Fibroblast of lung (primary cell): ENCODE measurements around the gene SURF2. TPM values are rescaled to one million over a fixed set of nuclear protein-coding genes. Genes with fewer than 3 reads are reported as not detected.
"Not testable (repeated sequence)": the region's sequence is repeated elsewhere in the genome, so short reads cannot be mapped to it uniquely, and the experiment has no call there.

Experiments
- DNase-seq, 2 donors: peaks; one replicate each; pipeline versions ENCODE4 v3.0.0 to v3.0.0-alpha.2; 2010; ENCODE audit warnings: low read depth in 2 of 2
- H2AFZ ChIP-seq: 2 replicates; pipeline ENCODE4 v1.5.1; 2012; ENCODE audit warnings: low read length, control low read depth, inconsistent platforms
- H3K27ac ChIP-seq: 2 replicates; pipeline ENCODE4 v1.5.1; 2011; ENCODE audit warnings: low read length, control low read depth; ENCODE audit not compliant: insufficient read depth
- H3K27me3 ChIP-seq: 2 replicates; pipeline ENCODE4 v1.5.1; 2011; ENCODE audit warnings: mild to moderate bottlenecking, low read length; ENCODE audit not compliant: control insufficient read depth, insufficient read depth
- H3K36me3 ChIP-seq: 2 replicates; pipeline ENCODE4 v1.5.1; 2011; ENCODE audit warnings: low read length; ENCODE audit not compliant: control insufficient read depth, insufficient read depth
- H3K4me1 ChIP-seq: 2 replicates; pipeline ENCODE4 v1.5.1; 2011; ENCODE audit warnings: low read length; ENCODE audit not compliant: control insufficient read depth, insufficient read depth; ENCODE audit errors: extremely low read depth
- H3K4me2 ChIP-seq: 2 replicates; pipeline ENCODE4 v1.5.1; 2011; ENCODE audit warnings: low read length, control low read depth; ENCODE audit not compliant: insufficient read depth; ENCODE audit errors: extremely low read depth
- H3K4me3 ChIP-seq, 4 experiments: fragments of 200-600 bp in 1 of 4; sonication (generic) in 1 of 4; replicated peaks in 1 of 4; 2 replicates each; pipeline ENCODE4 v1.5.1; 2011 to 2016; ENCODE audit warnings: low read length in 4 of 4, low read depth in 3 of 4, mild to moderate bottlenecking in 3 of 4, control low read depth in 2 of 4, inconsistent platforms in 1 of 4, mixed read lengths in 1 of 4; ENCODE audit not compliant: insufficient read depth in 1 of 4; ENCODE audit errors: control extremely low read depth in 1 of 4
- H3K79me2 ChIP-seq: 2 replicates; pipeline ENCODE4 v1.5.1; 2012; ENCODE audit warnings: mild to moderate bottlenecking, low read length, inconsistent platforms; ENCODE audit not compliant: control insufficient read depth, insufficient read depth
- H3K9ac ChIP-seq: 2 replicates; pipeline ENCODE4 v1.5.1; 2011; ENCODE audit warnings: mild to moderate bottlenecking, low read length, control low read depth; ENCODE audit not compliant: insufficient read depth
- H3K9me3 ChIP-seq: 2 replicates; pipeline ENCODE4 v1.5.1; 2012; ENCODE audit warnings: low read depth, low read length; ENCODE audit not compliant: control insufficient read depth, insufficient read depth
- H4K20me1 ChIP-seq: 2 replicates; pipeline ENCODE4 v1.5.1; 2011; ENCODE audit warnings: low read length; ENCODE audit not compliant: control insufficient read depth, insufficient read depth; ENCODE audit errors: extremely low read depth
- CTCF ChIP-seq, 2 donors: IDR thresholded peaks in 1 of 2; conservative IDR thresholded peaks in 1 of 2; 1 replicate in 1 of 2; 2 replicates in 1 of 2; pipeline ENCODE4 v1.5.1; 2011 to 2012; ENCODE audit warnings: low read length in 2 of 2, control low read depth in 1 of 2, inconsistent platforms in 1 of 2, low read depth in 1 of 2, mild to moderate bottlenecking in 1 of 2
- EZH2 ChIP-seq: IDR thresholded peaks from 2 replicates; pipeline ENCODE4 v1.5.1; 2012; ENCODE audit warnings: low read length, control low read depth, mild to moderate bottlenecking; ENCODE audit errors: missing control alignments
- polyA plus RNA-seq, 2 donors: library from polyadenylated mRNA; depleted of rRNA in 1 of 2; stranded (reverse) in 1 of 2; unstranded in 1 of 2; fragments of >200 nt; gene quantifications; 2 replicates each; pipeline ENCODE4 v1.2.1, GENCODE V29; 2011 to 2012; ENCODE audit warnings: missing spikeins in 1 of 2
- total RNA-seq: library from RNA; depleted of rRNA; stranded (reverse); fragments of >200 nt; gene quantifications from 2 replicates; pipeline ENCODE4 v1.2.1, GENCODE V29; 2014

The SURF2 gene
- total and polyA plus RNA-seq, 2 donors (not counting 1 experiment from before 2014, with no cell fraction given), result 11.2 to 13.9 TPM

GRCh38 chr9:133315997-133316396 lies 40.4 kb upstream of the SURF2 start:
- no peaks in the 10 kb centered on the region for H3K27me3 ChIP-seq
- no peaks in the 10 kb centered on the region for H3K4me1 ChIP-seq
- H2AFZ ChIP-seq, result no peak overlapping the region
- H3K36me3 ChIP-seq, result no peaks in the 10 kb centered on the region
- H3K9ac ChIP-seq, result no peak overlapping the region
- no peaks in the 10 kb centered on the region for H4K20me1 ChIP-seq
- no peak for DNase-seq
- H3K79me2 ChIP-seq, result no peaks in the 10 kb centered on the region
- no peak overlapping the region for H3K4me3 ChIP-seq
- no peak overlapping the region for H3K4me2 ChIP-seq
- H3K9me3 ChIP-seq, result no peaks in the 10 kb centered on the region
- H3K27ac ChIP-seq, result no peak overlapping the region
- TF ChIP-seq CTCF (conservative IDR thresholded peaks at IDR 0.05 in 1 of 2, IDR thresholded peaks at IDR 0.05 in 1 of 2; ENCODE audit: low read depth in 1 of 2, low read length in 2 of 2), result no peak
- TF ChIP-seq EZH2, result no peak

GRCh38 chr9:133317551-133317950 lies 38.8 kb upstream of the SURF2 start:
- not testable (repeated sequence) for H3K4me2 ChIP-seq, H3K9ac ChIP-seq, H4K20me1 ChIP-seq, H2AFZ ChIP-seq, DNase-seq, H3K27me3 ChIP-seq, H3K4me1 ChIP-seq, H3K79me2 ChIP-seq, H3K4me3 ChIP-seq, H3K36me3 ChIP-seq, H3K9me3 ChIP-seq, H3K27ac ChIP-seq

- H4K20me1 ChIP-seq, result no peaks in the 10 kb centered on the region
- no peaks in the 10 kb centered on the region for H3K4me1 ChIP-seq
- DNase-seq, result no peak
- H3K27me3 ChIP-seq, result no peaks in the 10 kb centered on the region
- no peak overlapping the region for H3K4me2 ChIP-seq
- no peak overlapping the region for H3K27ac ChIP-seq
- H3K4me3 ChIP-seq, result no peak overlapping the region
- no peak for TF ChIP-seq EZH2
- no peak for TF ChIP-seq CTCF (conservative IDR thresholded peaks at IDR 0.05 in 1 of 2, IDR thresholded peaks at IDR 0.05 in 1 of 2; ENCODE audit: low read depth in 1 of 2, low read length in 2 of 2)
- no peak overlapping the region for H3K9ac ChIP-seq
- H3K36me3 ChIP-seq, result no peaks in the 10 kb centered on the region
- no peaks in the 10 kb centered on the region for H3K9me3 ChIP-seq
- H3K79me2 ChIP-seq, result no peaks in the 10 kb centered on the region
- no peak overlapping the region for H2AFZ ChIP-seq
These were observed 35.9 kb upstream of the SURF2 start for GRCh38 chr9:133320421-133320881.
